SW480 (cell line): ENCODE results near the gene NTHL1.
"Not testable (repeated sequence)": the region's sequence is repeated elsewhere in the genome, so short reads cannot be mapped to it uniquely, and the experiment has no call there.

ENCODE experiments used
- DNase-seq: peaks from one replicate; pipeline ENCODE4 v3.0.0-alpha.2; 2016; ENCODE audit warnings: low spot score

Gene NTHL1

DNA sequence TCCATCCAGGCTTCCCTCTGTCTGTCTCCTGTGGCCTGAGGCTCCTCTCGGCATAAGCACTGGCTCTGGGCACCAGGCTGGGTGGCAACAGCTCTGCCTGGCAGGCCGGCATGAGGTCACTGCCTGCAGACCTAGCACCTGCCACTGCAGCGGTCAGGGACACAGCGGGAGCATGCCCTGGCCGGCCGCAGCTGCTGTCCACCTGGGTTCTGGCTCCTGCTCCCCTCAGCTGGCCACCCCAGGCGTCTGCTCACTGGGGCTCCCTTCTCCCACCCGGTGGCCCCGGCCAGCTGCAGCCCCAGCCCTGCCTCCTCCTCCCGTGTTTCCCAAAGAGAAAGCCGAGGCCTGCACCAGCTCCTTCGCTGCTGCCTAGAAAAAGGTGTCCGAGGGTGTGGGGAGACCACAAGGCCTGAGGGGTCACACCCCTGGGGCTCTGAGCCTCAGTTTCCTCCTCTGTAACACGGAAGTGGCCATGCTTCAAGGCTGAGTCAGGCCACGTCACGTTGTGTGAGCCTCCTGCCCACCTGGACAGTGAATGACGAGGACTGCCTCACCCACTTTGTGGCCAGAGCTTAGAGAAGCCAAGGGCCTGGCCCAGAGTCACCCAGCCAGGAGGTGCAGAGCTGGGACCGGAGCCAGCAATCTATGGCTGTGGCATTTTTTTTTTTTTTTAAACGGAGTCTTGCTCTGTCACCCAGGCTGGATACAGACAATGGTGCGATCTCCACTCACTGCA lies 6.7 kb downstream of the NTHL1 start:
- DNase-seq, result peak; percentile 80

DNA sequence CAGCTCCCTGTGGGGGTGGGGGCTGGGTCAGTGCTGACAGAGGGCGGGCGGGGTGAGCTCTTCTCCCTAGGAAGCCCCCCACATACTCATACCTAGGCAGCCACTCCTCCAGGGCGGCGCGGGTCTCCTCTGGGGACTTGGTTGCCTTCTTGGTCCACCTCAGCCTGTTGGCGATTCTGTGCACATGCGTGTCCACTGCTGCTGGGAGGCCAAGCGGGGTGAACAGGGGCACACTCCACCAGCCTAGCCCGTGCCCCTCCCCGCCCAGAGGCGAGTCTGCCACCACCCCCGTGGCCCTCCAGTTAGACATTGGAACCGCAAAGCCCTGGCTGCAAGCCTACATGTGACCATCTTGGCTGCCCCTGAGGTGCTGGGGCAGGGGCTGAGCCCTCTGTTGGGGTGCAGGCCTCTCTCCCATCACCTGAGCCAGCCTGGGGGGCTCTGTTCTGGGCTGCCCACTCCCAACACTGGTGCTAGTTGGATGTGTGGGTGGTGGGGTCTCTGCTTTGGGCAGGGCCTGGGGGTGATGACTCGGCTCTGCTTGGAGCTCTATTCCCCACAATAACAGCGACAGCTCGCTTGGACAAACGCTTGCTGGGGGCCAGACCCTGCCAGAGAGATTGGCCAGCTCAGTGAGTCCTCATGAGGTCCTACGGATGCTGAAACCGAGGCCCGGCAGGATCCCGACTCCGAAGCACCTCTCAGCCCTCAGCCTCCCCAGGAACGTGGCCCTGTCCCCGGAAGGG lies 7.4 kb downstream of the NTHL1 start:
- DNase-seq, result no peak

DNA sequence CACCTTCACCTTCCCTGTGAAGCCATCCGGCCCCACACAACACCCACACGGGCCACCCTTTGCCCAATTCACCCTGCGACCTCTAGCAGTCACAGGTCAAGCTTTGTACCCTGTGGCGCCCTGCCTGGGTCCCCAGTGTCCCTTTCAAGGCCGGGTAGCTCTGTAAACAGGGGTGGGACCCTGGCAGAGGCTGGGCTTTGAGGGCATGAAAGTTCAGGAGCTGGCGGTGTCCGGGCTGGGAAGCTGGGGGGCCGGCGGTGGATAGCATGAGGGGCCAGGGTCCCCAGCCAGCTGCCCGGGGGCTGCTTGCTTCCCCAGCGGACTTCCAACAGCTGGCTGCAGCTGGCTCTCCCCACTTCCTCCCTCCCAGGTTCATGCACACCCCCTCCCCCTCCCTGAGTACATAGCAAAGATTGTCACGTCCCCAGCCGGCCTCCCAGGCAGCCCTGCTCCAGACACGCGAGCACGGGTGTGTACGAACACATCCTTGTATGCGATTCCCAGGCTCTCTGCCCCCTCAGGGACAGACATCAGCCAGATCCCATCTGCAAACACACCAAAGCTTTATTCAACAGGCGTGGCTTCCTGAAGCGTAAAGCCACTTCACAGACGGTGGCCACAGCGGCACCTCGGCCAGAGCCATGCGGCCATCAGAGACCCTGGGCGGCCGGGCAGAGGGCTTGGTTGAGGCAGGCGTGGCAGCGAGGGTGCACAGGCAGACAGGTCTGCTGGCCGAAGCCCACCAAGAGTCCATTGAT lies 8.2 kb downstream of the NTHL1 start:
- peak; percentile 80 for DNase-seq

DNA sequence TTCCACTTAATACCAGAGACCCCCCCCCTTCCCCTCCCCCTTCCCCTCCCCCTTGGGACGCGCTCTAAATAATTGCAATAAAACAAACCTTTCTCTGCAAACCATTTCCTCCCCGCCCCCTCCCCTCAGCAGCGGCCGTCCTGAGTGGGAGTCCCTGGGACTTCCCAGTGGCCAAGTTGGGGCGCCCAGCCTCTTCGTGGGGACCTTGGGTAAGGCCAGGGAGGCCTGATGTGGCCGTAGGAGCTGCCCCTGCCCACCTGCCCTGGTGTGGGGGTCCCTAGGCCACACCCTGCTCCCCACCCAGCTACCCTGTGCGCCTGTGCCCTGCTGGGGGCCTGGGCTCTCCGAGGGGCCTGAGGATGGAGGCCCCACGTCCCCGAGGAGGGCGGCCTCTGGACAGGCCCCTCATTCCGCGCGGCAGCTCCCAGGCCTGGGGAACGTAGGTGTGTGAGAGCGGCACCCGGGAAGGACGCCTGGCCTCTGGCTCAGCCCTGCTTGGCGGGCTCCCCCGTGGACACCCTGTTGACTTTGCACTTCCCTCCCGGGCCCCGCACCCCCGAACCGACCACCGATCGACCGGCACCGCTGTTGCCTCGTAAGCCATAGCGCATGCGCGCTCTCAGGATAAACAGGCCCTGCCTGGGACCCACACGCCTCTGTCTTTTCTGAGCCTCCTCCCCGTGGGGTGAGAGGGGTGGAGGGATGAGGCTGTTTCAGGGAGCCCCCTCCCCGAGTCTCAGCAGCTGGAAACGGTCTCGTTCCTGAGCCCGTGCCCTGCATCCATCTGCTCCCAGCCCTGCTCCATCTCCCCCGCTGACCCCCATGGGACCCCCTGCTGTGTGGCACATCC lies 9.0 kb downstream of the NTHL1 start:
- DNase-seq, result no peak

DNA sequence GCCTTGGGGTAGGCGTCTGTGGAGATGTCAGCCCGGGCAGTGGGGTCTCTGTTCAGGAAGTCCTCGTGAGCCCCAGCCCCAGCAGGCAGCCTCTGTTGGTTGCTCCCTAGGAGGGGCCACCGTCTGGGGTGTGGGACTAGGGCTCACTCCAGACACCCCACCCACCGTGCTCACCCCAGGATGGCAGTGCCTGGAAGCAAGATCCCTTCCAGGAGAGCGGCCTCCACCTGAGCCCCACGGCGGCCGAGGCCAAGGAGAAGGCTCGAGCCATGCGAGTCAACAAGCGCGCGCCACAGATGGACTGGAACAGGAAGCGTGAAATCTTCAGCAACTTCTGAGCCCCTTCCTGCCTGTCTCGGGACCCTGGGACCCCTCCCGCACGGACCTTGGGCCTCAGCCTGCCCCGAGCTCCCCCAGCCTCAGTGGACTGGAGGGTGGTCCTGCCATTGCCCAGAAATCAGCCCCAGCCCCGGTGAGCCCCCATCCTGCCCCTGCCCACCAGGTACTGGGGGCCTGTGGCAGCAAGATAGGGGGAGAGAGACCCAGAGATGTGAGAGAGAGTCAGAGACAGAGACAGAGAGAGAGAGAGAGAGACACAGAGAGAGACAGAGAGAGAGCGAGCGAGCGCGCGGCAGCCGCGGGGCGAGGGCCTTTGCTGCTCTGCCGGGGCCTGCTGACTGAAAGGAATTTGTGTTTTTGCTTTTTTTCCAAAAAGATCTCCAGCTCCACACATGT lies 9.8 kb downstream of the NTHL1 start:
- no peak for DNase-seq

DNA sequence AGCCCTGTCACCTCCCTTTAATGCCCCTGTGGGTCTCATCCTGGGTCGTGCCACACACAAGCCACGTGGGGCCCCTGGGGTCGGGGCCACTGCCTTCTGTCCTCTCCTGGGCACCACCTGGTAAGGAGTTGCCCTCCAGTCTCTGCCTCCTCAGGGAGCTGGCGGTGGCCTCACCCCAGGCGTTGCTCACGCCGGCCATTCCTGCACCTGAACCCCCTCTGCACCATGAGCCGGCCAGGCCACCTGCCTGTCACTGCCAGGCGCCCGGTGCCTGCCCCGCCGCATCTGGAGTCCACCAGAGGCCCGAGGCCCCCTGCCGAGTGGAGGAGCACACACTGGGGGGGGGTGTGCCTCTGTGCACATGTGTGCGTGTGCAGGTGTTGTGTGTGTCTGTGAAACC lies 10.5 kb downstream of the NTHL1 start:
- no peak for DNase-seq

DNA sequence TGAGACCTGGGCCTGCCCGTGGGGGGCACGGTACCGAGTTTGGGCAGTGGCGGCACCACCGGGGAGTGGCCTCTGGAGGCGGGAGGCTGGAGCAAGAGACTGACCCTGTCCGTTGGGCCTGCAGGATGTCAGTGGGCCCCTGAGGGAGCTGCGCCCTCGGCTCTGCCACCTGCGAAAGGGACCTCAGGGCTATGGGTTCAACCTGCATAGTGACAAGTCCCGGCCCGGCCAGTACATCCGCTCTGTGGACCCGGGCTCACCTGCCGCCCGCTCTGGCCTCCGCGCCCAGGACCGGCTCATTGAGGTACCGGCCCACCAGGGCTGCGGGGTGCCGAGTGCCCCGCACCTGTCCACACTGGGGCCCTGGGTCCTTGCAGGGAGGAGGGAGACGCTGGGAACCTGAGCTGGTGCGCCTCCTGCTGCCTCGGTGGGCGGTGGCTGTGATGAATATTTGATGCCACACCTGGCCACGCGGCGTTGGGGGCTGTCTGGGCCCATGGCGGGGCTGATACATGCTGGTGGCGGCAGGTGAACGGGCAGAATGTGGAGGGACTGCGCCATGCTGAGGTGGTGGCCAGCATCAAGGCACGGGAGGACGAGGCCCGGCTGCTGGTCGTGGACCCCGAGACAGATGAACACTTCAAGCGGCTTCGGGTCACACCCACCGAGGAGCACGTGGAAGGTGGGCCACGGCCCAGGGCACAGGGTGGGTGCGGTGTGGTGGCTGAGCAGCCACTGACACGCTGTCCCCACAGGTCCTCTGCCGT lies 11.3 kb downstream of the NTHL1 start:
- DNase-seq, result no peak

DNA sequence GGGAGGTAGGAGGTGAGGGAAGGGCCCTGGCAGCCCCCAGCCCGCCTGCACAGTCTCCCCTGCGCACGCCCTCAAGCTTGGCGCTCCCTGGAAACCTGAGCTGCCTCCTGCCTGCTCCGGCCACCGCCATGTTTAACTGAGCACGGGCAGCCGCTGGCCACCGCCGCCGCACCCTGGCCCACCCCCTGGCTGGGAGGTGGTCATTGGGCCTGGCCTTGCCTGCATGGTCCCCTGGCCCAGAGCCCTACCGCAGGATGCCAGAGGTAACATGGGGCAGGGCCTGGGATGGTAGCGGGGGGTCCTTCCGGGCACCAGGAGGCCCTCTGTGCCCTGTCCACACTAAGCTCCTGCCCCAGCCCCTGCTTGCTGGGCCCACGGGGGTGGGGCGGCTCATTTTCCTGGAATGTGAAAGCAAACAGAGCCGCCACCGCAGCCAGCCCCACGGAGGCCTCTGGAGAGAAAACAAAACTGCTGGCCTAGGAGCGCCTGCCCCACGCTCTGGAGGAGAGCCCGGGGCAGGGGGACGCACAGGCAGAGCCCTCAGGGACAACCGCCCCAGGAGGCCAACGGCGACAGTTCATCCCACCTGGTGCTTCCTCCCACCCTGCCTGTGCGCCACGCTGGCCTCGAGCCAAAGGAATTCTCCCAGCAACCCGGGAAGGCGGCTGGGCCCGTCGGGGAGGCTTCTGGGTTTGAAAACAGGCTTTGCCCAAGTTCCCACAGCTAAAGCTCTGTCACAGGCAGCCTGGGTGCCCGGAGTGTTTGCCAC lies 12.0 kb downstream of the NTHL1 start:
- DNase-seq, result no peak

DNA sequence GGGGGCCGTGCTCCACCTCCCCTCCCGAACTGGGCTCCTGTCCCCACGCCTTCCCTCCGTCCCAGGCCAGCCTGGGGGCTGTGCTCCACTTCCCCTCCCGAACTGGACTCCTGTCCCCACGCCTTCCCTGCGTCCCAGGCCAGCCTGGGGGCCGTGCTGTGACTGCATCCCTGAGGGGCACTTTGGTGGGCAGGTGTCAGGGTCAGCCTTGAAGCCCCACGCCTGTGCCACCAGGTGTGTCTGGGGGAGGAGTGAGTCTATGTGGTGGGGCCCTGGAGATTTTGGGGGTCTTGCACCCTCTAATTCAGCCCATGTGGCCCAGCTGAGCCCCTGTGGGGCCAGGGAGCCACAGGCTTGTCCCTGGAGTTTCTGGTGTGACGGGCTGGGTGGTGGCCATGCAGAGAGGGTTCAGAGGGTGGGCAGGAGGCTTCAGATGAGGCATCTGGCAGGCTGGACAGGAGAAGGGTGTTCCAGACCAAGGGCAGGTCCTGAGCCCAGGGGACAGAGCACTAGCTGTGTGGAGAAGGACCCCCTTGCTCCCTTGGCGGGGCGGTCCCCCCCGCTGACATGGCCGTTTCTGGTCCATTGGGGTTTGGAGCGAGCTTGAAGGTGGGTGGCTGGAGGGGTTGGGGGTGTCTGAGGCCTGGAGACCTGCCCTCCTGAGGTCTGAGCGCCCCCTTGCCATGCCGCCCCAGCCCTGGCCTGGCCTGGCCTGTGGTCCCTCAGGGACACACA lies 12.8 kb downstream of the NTHL1 start:
- DNase-seq, result no peak

DNA sequence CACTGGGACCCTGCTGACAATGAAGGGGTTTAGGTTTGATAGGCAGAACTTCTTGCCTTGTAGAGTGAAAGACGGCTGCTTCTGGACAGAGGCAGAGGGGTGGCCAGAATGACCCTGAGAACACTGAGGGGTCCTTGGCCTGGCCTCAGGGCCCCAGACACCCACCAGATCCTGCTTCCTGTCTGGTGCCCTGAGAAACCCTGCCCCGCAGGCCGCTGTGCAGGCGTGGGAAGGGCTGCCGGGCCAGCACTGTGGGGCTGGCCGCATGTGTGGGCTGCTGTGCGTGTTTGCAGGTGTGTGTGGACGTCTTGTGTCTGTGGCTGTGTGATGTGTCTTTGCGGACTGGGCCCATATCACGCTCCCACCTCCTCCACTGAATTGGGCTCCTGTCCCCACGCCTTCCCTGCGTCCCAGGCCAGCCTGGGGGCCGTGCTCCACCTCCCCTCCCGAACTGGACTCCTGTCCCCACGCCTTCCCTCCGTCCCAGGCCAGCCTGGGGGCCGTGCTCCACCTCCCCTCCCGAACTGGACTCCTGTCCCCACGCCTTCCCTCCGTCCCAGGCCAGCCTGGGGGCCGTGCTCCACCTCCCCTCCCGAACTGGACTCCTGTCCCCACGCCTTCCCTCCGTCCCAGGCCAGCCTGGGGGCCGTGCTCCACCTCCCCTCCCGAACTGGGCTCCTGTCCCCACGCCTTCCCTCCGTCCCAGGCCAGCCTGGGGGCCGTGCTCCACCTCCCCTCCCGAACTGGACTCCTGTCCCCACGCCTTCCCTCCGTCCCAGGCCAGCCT lies 13.5 kb downstream of the NTHL1 start:
- DNase-seq, result not testable (repeated sequence)

DNA sequence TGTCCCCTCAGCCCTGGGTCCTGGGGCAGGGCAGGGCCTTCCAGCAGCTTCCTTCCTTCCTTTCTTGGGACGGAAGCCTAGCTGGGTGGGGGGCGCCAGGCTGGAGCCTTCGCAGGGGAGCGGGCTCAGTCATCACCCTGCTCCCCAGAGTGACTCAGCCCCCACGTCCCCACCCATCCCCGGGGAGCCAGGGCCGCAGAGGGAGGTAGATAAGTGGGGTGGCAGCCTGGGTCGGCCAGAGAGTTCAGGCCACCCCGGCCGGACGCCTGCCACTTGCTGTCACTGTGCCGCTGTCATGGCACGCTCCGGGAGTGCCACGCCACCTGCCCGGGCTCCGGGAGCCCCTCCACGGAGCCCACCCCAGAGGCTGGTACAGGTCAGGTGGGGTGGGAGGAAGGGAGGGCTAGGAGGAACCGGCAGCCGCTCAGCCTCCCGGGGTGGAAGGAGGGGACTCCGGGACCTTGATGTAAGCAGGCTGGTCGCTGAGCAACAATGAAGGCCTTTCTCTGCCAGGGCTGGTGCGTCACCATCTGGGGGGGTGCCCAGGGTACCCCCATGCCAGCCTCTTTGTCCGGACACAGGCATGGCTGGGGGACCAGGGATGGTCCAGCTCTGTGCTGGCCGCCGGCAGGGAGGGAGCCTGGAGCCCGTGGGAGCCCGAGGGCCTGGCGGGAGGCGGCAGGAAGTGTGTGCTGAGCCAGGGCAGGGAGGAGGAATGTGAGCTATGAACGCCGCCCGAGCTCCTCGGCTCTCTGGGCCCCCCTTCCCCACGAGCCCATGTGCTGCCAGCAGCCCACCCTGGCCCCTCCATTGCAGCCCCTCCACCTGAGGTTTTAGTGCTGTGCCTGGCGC lies 14.4 kb downstream of the NTHL1 start:
- no peak for DNase-seq

DNA sequence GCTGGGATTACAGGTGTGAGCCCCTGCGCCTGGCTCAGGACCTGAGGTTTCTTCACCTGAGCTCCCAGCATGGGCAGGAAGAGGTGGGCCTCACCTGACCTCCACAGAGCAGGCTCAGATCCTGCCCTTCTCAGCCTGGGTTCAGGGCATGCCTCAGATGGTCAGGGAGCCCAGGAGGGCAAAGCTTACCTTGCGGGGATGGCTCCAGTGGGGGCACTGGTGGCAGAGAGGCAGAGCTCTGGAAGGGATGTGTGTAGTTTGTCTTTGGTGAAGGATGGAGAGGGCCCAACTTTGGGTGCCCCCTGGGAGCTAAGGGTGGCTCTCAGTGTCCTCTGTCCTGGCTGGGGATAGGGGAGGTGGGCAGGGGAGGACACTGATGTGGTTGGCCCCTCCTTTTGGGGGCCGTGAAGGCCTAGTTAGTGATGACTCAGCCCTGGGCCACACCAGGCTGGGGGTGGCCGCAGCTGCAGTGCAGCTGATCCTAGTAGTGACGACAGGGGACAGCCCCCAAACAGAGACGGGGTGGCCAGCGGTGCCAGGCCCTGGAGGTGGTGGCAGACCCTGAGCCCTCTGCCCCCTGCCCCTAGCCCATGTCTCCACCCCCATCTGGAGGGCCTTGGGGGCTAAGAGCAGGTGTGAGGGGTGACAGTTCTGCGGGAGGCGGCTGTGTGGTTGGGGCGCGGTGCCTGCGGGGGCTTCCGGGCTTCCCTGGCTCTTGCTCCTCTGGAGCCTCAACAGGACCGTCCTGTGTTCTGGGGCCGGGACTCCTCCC lies 15.2 kb downstream of the NTHL1 start:
- no peak for DNase-seq

DNA sequence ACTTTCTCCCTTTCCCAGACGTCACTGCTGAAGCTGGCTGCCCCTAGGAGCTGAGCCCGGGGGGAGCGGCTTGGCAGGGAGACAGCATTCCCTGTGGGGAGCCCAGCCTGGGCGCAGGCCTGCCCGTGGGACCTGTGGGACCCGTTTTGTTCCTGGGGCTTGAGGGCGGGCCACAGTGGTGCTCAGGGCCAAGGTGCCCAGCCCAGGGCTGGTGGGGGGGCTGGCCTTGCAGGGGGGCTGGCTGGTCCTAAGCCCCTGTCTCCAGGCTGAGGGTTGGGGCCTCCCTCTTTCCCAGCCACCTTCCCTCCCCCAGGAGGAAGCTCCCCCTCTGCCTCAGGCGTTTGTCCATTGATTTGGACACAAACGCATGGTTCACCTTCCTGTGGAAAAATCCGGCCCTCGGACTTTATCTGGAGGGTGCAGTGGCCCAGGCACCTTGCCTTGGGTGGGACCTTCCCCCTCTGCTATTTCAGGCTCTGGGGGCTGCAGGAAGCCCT lies 16.5 kb downstream of the NTHL1 start:
- DNase-seq, result no peak

DNA sequence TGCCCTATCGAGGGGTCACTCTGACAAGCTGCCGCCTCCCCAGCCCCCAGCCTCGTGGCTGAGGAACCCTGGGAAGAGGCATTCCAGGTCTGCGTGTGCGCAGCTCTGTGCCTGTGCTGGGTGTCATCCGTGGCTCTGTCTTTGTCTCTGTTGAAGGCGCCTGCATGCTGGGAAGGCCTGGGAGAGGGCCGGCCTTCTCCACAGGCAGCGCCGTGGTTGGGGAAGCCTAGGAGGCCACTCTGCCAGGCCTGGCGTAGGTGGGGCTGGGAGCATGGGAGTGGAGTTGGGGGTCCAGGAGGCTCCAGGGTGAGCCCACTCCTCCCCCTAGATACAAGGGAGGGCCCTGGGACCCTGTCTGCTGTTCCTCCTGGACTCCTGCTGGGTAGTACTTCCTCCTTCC lies 17.6 kb downstream of the NTHL1 start:
- no peak for DNase-seq

DNA sequence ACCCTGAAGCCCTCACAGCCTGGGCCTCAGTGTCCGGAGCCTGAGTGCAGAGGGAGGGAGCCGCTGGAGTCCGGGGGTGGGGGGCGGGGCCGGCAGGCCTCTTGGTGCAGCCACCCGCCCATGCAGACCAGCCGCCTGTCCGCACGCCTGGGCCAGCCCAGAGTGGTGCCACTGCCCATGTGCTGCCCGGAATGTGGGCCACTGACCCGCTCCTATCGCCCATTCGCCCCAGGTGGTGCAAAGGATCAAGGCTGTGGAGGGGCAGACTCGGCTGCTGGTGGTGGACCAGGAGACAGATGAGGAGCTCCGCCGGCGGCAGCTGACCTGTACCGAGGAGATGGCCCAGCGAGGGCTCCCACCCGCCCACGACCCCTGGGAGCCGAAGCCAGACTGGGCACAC lies 18.3 kb downstream of the NTHL1 start:
- DNase-seq, result no peak

DNA sequence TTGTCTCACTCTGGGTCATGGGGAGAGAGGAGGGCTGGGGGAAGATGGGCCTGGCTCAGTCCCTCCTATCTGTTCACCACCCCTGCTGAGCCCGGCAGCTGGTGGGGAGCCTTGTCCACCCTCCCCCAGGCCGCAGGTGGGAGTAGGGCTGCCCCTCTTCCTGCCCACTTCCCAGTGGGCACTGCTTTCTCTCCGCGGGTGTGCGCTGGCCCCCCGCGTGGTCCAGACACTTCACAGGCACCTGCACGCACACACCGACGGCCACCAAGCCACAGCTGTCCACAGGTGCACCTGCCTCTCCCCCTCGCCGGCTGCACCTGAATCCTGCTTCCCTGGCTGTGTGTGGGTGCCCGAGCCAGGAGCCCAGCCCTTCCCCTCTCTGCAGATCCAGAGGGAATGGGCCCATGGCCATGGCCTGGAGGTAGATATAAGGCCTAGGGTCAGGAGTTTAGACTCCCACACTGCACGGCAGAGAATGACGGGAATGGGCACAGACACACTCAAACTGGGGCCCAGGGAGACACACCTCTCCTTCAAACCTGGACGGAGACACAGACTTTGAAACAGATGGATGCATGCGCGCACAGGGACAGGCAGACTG lies 18.9 kb downstream of the NTHL1 start:
- DNase-seq, result no peak
